ENCODE results near the gene GMNC.

GMNC gene

GRCh38 chr3:190853464-190853863, 9.0 kb downstream of the GMNC start:
- no peak overlapping the region for H3K4me3 ChIP-seq (replicated peaks; ENCODE audit: low read depth, low read length)
- no peak for DNase-seq (ENCODE audit: extremely low read depth, low read depth)
- TF ChIP-seq CTCF (IDR thresholded peaks at IDR 0.05; ENCODE audit: low read depth, low read length, missing control alignments): no peak

GRCh38 chr3:190849607-190850006, 12.9 kb downstream of the GMNC start:
- no peak for TF ChIP-seq CTCF (IDR thresholded peaks at IDR 0.05; ENCODE audit: low read depth, low read length, missing control alignments)
- no peak overlapping the region for H3K4me3 ChIP-seq (replicated peaks; ENCODE audit: low read depth, low read length)
- DNase-seq (ENCODE audit: extremely low read depth, low read depth): no peak

GRCh38 chr3:190848870-190849269, 13.6 kb downstream of the GMNC start:
- no peak overlapping the region for H3K4me3 ChIP-seq (replicated peaks; ENCODE audit: low read depth, low read length)
- DNase-seq (ENCODE audit: extremely low read depth, low read depth): no peak
- no peak for TF ChIP-seq CTCF (IDR thresholded peaks at IDR 0.05; ENCODE audit: low read depth, low read length, missing control alignments)

- no peak for DNase-seq (ENCODE audit: extremely low read depth, low read depth)
- no peak for TF ChIP-seq CTCF (IDR thresholded peaks at IDR 0.05; ENCODE audit: low read depth, low read length, missing control alignments)
- no peak overlapping the region for H3K4me3 ChIP-seq (replicated peaks; ENCODE audit: low read depth, low read length)
These were observed 15.1 kb downstream of the GMNC start for GRCh38 chr3:190847436-190847835.

GRCh38 chr3:190840146-190840545, 22.3 kb downstream of the GMNC start:
- no peak for DNase-seq (ENCODE audit: extremely low read depth, low read depth)
- H3K4me3 ChIP-seq (replicated peaks; ENCODE audit: low read depth, low read length): no peak overlapping the region
- TF ChIP-seq CTCF (IDR thresholded peaks at IDR 0.05; ENCODE audit: low read depth, low read length, missing control alignments): no peak

DNA sequence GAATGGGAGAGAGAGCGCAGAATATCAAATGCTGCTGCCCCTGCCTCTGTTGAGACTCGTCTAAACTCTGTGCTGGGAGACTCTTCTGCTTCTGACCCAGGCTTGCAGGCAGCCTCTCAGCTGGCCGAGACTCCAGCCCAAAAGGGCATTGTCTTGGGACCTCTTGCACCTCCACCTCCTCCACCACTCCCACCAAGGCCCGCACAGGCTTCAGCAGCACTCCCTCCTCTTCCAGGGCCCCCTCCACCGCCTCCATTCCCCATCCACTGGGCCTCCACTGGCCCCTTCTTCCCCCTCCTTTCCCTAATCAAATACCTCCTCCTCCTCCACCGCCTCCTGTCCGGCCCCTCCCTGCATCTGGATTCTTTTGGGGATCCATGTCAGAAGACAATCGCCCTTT, 31.3 kb downstream of the GMNC start:
- H3K4me3 ChIP-seq (replicated peaks; ENCODE audit: low read depth, low read length): no peak overlapping the region
- no peak for DNase-seq (ENCODE audit: extremely low read depth, low read depth)
- no peak for TF ChIP-seq CTCF (IDR thresholded peaks at IDR 0.05; ENCODE audit: low read depth, low read length, missing control alignments)

DNA sequence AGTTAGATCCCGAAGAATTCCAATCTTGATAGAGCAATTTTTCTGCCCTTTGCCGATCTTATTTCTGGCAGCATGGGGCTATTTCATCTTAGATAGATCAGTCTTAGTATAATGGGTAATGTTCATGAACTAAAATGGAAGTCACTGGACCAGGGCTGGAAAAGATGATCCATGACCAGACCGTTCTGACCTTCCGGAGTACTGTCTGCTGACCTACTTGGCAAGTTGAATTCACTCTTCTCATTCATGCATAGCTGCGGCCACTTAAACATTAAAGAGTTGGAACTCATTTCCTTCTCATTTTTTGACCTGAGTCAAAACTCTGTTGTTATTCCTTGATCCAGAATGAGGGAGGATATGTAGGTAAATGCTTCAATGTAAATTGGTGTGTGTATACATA, 32.5 kb downstream of the GMNC start:
- DNase-seq (ENCODE audit: extremely low read depth, low read depth): no peak
- no peak for TF ChIP-seq CTCF (IDR thresholded peaks at IDR 0.05; ENCODE audit: low read depth, low read length, missing control alignments)
- H3K4me3 ChIP-seq (replicated peaks; ENCODE audit: low read depth, low read length): no peak overlapping the region

Measured in HFF-Myc (cell line).